Left lobe of liver (tissue), 1 donor: ENCODE measurements around the gene XPOT. TPM values are rescaled to one million over a fixed set of nuclear protein-coding genes. Genes with fewer than 3 reads are reported as not detected.

Experiments
- total RNA-seq: library from RNA; stranded (reverse); gene quantifications from one replicate; pipeline ENCODE4 v1.2.1, GENCODE V29; 2021
- donor health status: DM: no; HTN: yes; CAD: no.

XPOT gene
- total RNA-seq, 1 donor from 2014 or later = 29.4 TPM

Other genes starting within 250 kb of the XPOT start
- 6.9 TPM for gene KICS2, start 182.1 kb upstream of the XPOT start, total RNA-seq
- gene C12orf56, start 13.6 kb upstream of the XPOT start, total RNA-seq = not detected
- 7.4 TPM for gene TBK1, start 47.7 kb downstream of the XPOT start, total RNA-seq
- 11.2 TPM for gene RASSF3, start 206.1 kb downstream of the XPOT start, total RNA-seq